Raji (cell line): Measurements from ENCODE around the gene KRT6C.

ENCODE experiments used
- POLR2A ChIP-seq: IDR thresholded peaks from 2 replicates; pipeline ENCODE4 v1.6.1; 2011; ENCODE audit warnings: low read depth, low read length, control low read depth; ENCODE audit not compliant: insufficient read depth

KRT6C gene

DNA sequence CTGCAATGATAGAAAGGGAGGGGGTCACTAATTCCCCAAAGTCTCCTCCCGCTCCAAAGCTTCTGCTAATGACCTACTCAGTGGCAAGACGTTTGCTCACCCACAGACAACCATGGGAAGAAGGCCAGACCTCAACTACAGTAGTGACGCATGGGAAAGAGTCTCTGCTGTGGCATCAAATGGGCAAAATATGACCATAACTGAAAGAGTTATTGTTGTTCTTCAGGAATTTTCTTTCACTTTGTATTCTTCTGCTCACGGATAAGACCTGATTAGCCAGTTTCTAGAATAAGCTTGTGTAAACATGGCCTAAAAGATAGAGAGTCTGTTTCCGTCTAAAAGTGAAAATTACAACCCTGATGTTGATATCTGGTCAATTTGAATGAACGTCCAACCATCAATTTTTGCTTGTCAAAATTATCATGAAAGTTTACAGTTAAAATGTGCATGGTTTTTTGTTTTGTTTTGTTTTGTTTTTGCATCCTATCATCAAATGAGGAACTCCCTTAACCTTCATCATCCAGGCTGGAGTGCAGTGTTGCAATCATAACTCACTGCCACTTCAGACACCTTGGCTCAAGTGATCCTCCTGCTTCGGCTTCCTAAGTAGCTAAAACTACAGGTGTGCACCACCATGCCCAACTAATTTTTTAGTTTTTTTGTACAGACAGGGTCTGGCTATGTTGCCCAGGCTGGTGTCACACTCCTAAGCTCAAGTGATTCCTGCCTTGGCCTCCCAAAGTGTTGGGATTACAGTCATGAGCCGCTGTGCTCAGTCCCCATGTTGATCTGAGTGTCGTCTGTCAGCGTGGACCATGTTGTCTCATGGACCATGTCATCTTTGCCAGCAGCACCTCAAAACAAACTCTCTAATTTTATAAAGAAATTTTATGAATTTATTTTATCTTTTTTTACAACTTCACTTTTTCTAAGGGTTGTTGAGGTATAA lies 28.7 kb downstream of the KRT6C start:
- no peak for TF ChIP-seq POLR2A

DNA sequence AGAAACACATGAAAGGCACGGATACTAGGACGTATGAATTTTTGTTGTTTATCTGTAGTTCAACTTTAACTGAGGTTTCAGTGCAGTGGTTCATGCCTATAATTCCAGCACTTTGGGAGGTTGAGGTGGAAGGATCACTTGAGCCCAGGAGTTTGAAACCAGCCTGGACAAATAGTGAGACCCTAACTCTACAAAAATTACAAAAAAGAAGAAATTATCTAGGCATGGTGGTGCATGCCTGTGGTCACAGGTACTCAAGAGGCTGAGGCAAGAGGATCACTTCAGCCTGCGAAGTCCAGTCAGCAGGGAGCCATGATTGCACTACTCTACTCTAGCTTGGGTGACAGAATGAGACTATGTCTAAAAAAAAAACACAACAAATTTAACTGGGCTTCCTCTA lies 29.6 kb downstream of the KRT6C start:
- no peak for TF ChIP-seq POLR2A

DNA sequence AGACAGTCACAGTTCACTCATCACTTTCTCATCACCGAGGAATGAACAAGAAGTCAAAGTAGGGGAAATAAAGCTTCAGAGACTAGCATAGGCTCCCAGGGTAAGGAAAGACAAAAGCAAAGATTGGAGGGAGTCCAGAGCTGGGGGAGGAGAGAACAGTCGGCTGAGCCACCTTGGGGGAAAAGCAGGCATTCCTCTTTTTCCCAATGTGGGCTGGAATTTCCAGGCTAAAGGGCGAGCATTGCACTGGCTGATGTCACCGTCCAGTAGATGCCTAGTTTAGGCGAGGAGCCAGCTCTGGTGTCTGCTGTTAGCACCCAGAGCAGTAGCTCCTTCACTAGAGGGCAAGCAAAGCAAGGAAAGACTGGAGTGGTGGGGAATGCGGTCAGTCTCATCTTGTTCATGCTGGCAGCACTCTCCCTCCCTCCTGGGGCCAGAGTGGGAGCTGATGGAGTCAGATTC lies 31.0 kb downstream of the KRT6C start:
- no peak for TF ChIP-seq POLR2A

DNA sequence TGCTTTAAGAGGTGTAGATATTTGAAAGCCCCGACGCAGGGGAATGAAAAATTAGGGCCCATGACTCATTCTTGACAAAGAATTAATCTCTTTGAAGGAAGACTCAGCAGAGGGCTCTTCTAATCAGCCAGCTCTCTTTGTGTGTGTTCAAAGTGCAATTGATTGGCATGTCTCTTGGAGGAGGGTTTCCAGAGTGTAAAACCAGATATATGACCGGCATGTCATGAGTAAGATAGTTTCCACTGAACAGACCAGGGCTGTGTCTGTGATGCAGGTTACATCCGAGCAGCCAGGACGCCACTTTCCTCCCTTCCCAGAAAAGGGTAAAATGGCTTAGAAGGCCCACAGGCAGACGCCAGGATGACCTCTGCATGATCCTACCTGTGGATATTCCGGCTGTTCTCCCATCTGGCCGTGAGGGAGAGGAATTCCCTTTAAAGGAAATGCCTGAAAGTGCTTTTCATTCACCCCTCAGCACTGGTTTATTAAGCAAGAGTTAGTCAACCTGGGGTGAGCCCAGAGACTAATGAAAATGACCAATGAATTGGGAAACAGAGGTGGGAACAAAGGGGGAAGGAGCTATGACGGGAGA lies 32.2 kb downstream of the KRT6C start:
- no peak for TF ChIP-seq POLR2A

DNA sequence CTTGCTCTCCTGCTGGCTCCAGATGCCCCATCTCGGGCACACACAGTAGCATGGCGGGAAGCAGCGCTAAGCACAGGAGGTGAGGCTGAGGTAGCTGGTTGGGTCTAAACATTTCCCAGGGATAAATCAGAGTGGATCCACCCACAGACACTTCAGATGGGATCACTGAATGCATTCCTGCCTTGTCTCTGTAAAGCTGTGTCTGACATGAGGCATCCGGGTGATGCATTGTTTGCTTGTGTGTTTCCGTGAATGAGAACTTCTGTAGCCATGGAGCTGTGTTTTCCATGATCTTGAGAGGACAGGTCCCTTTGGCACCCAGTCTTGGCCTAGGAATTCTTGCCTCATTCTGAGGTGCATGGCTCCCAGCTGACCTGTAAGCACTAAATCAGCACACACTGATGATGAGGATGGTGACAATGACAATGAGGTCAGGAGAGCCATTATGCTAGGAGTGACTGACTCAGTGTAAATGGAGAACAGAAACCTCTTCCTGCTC lies 32.7 kb downstream of the KRT6C start:
- no peak for TF ChIP-seq POLR2A

DNA sequence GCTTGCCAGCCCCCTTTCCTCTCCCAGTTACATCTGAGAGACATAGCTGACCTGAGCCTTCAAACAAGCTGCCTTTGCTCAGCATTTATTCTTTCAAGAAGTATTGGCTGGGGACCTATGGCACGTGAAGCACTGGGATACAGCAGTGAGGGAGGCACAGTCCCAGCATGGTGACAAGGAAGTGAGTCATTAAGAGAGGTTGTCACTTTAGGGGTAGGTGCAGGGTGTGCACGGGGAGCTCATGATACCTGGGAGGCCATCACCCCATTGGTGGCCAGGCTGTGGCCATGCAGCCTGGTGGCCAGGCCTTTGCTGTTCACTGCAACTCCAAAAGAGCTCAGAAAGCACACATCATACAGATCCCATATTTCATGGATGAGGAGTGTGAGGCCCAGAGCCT lies 33.8 kb downstream of the KRT6C start:
- no peak for TF ChIP-seq POLR2A

DNA sequence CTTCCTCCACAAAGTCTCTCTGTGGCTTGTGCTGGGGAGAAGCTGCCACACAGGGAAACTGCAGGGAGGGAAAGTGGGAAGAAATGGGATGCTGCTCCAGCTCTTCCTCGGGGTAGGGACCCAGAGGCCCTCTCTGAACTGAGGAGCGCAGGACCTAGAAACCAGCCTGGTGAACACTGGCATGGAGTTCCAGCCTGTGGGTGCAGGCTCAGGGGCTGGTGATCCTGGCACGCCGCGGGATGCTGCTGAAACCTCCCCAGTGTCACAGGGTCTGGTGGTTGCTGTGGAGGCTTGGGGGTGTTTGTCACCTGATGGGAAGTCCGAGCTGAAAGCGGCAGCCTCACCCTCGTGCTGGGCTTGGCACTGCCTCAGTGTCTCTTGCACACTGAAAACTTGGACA lies 34.2 kb downstream of the KRT6C start:
- no peak for TF ChIP-seq POLR2A

DNA sequence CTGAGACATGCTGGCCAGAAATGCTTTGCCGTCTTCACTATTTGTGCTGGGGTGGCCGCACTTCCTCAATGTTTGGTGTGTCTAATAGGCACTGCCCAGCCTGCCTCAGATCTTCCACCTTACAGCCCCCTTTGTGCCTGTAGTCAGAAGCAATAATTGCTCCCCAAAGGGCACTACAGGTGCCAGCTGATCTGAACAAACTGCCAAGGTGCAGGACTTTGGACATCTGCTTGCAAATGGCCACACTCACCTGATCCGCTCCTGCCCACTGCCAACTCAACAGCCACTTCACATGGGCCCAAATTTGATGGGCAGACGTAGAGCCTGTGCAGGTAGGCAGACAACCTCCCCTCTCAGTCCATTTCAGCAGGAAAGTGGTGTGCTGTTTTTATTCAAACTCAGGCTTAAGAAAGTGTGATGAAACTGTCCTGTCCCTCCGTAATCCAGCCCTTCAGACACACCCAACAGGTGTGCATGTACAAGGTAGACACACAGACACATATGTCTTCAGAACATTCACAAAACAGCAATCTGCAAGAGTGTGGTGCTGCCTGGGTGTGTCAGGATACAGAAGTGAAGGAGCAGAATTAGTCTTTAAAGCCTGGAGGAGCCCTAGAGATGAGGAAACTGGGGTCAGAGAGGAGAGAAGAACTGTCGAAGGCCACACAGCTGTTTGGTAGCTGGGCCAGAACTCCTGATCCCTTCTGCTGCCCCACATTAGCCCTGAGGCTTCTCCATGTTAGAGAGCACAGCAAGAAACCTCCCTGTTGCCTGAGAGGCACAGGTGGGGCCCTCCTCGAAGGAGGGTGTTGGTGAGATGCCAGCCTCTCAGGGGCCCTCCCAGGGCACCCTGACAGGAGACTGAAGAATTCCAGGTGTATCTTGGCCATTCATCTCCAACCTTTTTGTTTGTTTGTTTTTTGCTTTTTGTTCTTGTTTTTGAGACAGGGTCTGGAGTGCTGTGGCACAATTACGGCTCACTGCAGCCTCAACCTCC lies 35.0 kb downstream of the KRT6C start:
- TF ChIP-seq POLR2A: no peak

DNA sequence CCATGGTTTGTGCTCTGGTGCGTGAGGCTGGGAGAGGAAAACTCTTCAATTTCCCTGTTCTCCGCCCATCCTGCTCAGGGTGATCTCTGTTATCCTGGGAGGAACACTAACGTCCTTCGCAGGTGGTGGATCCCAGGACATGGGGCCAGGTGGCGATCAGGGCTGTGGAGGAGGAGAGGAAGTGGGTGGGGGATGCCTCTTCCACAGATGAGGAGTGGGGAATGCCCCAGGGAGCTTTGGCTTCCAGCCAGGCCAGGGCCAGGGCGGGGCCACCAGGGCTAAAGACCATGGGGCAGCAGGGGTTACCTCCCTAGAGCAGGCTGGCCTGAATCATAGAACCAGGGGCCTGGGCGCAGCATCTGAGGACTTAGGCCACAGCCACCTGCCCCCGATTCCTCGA lies 36.1 kb downstream of the KRT6C start:
- TF ChIP-seq POLR2A: no peak

DNA sequence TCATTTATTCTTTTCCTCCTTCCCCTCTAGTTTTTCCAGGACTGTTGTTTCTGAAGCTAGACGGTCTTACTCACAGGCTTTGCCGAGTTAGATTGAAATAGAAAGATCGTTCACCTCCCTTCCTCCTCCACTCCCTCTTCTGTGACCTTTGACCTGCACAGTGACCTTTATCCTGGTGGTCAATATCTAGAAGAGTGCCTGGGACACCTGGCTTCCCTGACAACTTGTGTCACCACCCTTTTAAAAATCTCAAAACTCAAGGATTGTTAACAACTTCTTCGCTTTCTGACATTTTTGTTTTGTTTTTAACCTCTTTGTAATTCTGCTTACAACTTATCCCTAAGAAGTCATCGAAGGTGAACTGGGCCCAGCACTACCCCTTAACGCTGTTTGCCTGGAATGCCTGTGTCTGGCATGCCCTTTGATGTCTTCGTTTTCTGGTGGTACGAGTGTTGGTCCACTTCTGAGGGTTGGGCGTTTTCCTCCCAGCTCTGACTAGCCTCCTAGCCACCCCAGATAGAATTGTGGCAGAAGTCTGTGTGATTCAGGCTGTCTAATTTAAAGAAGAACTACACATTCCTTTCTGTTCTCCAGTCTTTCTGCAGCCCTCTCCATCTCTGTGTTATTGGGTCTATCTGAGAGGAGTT lies 36.7 kb downstream of the KRT6C start:
- no peak for TF ChIP-seq POLR2A

DNA sequence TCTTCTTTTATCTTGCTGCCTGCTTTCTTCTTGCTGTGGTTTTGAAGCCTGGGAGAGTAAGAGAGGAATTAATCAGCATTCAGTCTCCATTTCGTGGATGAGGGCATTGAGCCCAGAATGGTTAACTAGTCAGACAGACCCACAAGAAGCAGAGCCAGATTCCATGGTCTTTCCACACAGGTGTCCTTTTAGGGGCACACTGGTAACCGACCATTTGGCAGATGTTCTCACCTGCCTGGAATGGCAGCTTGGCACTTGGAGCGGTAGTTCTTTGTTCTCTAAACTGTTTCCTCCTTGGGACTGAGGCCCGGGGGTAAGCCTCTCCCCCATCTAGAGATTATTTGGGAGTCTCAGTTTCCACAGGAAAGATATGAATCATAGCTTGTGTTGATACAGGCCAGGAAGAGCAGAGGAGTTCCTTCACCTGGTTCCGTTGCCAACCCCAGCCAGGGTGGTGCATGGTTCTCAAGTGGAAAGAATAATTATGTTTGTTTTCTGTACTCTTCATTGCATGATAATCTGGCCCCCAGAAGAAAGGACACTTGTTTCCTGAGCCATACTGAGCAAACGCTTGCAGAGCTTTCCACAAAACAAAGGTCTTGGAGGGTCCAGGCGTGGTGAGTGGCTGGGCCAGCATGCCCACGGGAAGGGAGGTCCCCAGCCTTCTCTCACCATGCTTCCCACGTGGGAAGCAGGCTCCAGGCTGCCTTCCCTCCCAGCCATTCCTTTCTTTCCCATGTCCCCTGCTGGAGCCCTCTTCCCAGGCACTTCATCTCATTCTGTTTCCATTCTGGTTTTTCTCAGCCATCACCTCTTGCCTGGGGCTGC lies 37.4 kb downstream of the KRT6C start:
- TF ChIP-seq POLR2A: no peak

DNA sequence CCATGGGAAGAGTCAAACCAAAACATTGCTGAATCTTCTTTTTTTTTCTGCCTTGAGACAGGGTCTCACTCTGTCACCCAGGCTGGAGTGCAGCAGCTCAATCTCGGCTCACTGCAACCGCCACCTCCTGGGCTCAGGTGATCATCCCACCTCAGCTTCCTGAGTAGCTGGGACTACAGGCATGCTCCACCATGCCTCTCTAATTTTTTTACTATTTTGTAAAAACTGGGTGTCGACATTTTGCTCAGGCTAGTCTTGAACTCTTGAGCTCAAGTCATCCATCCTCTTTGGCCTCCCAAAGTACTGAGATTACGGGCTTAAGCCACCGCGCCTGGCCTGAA lies 38.0 kb downstream of the KRT6C start:
- TF ChIP-seq POLR2A: no peak

DNA sequence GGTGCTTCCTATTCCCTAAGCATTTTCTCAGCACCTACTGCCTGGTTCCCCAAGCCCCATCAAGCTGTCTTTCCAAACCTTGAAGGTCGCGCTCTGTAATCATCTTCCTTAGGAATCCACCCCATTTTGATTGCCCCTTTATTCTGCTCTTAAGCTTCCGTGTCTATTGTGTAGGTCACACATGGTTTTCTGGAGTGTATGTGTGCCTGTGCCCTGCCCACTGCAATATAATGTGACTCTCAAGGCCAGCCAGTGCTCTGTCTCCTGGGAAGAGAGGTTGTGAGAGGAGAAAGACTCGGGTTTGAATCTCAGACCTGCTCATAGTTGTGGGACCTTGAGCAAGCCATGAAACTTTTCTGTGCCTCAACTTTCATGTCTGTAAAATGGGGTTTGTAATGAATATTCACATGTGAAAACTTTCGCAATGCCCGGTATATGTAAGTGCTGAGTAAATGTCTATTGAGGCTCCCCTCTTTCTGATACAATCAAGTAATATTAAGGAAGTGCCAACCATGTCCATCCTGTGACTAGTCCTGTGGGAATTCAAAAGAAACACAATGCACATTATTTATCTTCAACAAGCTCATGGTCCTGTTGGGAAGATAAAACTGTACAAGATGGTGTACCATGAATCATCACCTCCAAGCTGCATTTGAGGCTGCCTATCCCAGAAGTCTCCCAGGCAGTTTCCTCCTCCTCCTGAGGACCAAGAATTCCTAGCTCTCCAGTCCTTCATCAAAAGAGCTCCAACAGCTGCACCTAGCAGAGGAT lies 38.7 kb downstream of the KRT6C start:
- no peak for TF ChIP-seq POLR2A
